ENCODE results near the gene IL6ST.

Gene IL6ST

GRCh38 chr5:55896238-55896637, 98.5 kb downstream of the IL6ST start:
- Histone ChIP-seq H3K9me3 (ENCODE audit: low read length) (no peaks in the 10 kb centered on the region), H3K27me3 (ENCODE audit: insufficient read depth, low read length) (no peaks in the 10 kb centered on the region), H3K9ac (ENCODE audit: low read length) (no peak overlapping the region), H3K9me2 (ENCODE audit: low read depth, low read length) (no peaks in the 10 kb centered on the region), H3K4me3 (ENCODE audit: low read depth, low read length, poor library complexity, severe bottlenecking) (no peak overlapping the region), H3K4me1 (ENCODE audit: insufficient read depth, low read length, severe bottlenecking) (no peaks in the 10 kb centered on the region), H4K20me1 (ENCODE audit: insufficient read depth, low read length) (no peaks in the 10 kb centered on the region), H3K79me2 (ENCODE audit: insufficient read depth, low read length) (no peaks in the 10 kb centered on the region), H3F3A (ENCODE audit: insufficient read depth, low read length) (no peaks in the 10 kb centered on the region), H3K36me3 (ENCODE audit: insufficient read depth, low read length) (no peaks in the 10 kb centered on the region), H3K4me2 (ENCODE audit: low read length) (no peak overlapping the region), H2AFZ (ENCODE audit: low read length) (no peak overlapping the region), H3K27ac (ENCODE audit: low read depth, low read length, poor library complexity, severe bottlenecking) (no peak overlapping the region)
- TF ChIP-seq EZH2 (IDR thresholded peaks at IDR 0.05; ENCODE audit: borderline replicate concordance, low read length) (no peak), CTCF (IDR thresholded peaks at IDR 0.05; ENCODE audit: low read length) (no peak)

- Histone ChIP-seq H3K27ac (ENCODE audit: low read depth, low read length, poor library complexity, severe bottlenecking) (no peak overlapping the region), H2AFZ (ENCODE audit: low read length) (no peak overlapping the region), H3K36me3 (ENCODE audit: insufficient read depth, low read length) (no peaks in the 10 kb centered on the region), H3K4me3 (ENCODE audit: low read depth, low read length, poor library complexity, severe bottlenecking) (no peak overlapping the region), H4K20me1 (ENCODE audit: insufficient read depth, low read length) (no peaks in the 10 kb centered on the region), H3K9ac (ENCODE audit: low read length) (no peak overlapping the region), H3K4me2 (ENCODE audit: low read length) (no peak overlapping the region), H3K9me2 (ENCODE audit: low read depth, low read length) (no peaks in the 10 kb centered on the region), H3K79me2 (ENCODE audit: insufficient read depth, low read length) (no peaks in the 10 kb centered on the region), H3K4me1 (ENCODE audit: insufficient read depth, low read length, severe bottlenecking) (no peaks in the 10 kb centered on the region), H3K9me3 (ENCODE audit: low read length) (no peaks in the 10 kb centered on the region), H3F3A (ENCODE audit: insufficient read depth, low read length) (no peaks in the 10 kb centered on the region), H3K27me3 (ENCODE audit: insufficient read depth, low read length) (no peaks in the 10 kb centered on the region)
- TF ChIP-seq CTCF (IDR thresholded peaks at IDR 0.05; ENCODE audit: low read length) (no peak), EZH2 (IDR thresholded peaks at IDR 0.05; ENCODE audit: borderline replicate concordance, low read length) (no peak)
Measured at GRCh38 chr5:55895346-55895745, 99.4 kb downstream of the IL6ST start.

GRCh38 chr5:55894135-55894534, 100.6 kb downstream of the IL6ST start:
- no peaks in the 10 kb centered on the region for H4K20me1 ChIP-seq (ENCODE audit: insufficient read depth, low read length)
- H3K79me2 ChIP-seq (ENCODE audit: insufficient read depth, low read length): no peaks in the 10 kb centered on the region
- no peak overlapping the region for H3K4me3 ChIP-seq (ENCODE audit: low read depth, low read length, poor library complexity, severe bottlenecking)
- H3K27ac ChIP-seq (ENCODE audit: low read depth, low read length, poor library complexity, severe bottlenecking): no peak overlapping the region
- no peaks in the 10 kb centered on the region for H3F3A ChIP-seq (ENCODE audit: insufficient read depth, low read length)
- no peaks in the 10 kb centered on the region for H3K27me3 ChIP-seq (ENCODE audit: insufficient read depth, low read length)
- no peaks in the 10 kb centered on the region for H3K36me3 ChIP-seq (ENCODE audit: insufficient read depth, low read length)
- TF ChIP-seq EZH2 (IDR thresholded peaks at IDR 0.05; ENCODE audit: borderline replicate concordance, low read length): no peak
- TF ChIP-seq CTCF (IDR thresholded peaks at IDR 0.05; ENCODE audit: low read length): no peak
- no peak overlapping the region for H2AFZ ChIP-seq (ENCODE audit: low read length)
- no peaks in the 10 kb centered on the region for H3K9me3 ChIP-seq (ENCODE audit: low read length)
- H3K9ac ChIP-seq (ENCODE audit: low read length): no peak overlapping the region
- no peaks in the 10 kb centered on the region for H3K9me2 ChIP-seq (ENCODE audit: low read depth, low read length)
- H3K4me2 ChIP-seq (ENCODE audit: low read length): no peak overlapping the region
- no peaks in the 10 kb centered on the region for H3K4me1 ChIP-seq (ENCODE audit: insufficient read depth, low read length, severe bottlenecking)
